ENCODE measurements around the gene HADH.
"Not testable (repeated sequence)": the region's sequence is repeated elsewhere in the genome, so short reads cannot be mapped to it uniquely, and the experiment has no call there.

HADH gene

GRCh38 chr4:108031427-108032083 lies 41.9 kb downstream of the HADH start:
- no peak for TF ChIP-seq POLR2A (IDR thresholded peaks at IDR 0.05; ENCODE audit: low read depth, low read length)
- DNase-seq (ENCODE audit: insufficient read length, low spot score) (no peak), FAIRE-seq (no peak)

GRCh38 chr4:108033348-108033747 lies 43.7 kb downstream of the HADH start:
- DNase-seq (ENCODE audit: insufficient read length, low spot score) (no peak), FAIRE-seq (no peak)
- TF ChIP-seq POLR2A (IDR thresholded peaks at IDR 0.05; ENCODE audit: low read depth, low read length) = no peak

GRCh38 chr4:108034565-108034964 lies 44.9 kb downstream of the HADH start:
- FAIRE-seq (no peak), DNase-seq (ENCODE audit: insufficient read length, low spot score) (no peak)
- TF ChIP-seq POLR2A (IDR thresholded peaks at IDR 0.05; ENCODE audit: low read depth, low read length) = no peak

DNA sequence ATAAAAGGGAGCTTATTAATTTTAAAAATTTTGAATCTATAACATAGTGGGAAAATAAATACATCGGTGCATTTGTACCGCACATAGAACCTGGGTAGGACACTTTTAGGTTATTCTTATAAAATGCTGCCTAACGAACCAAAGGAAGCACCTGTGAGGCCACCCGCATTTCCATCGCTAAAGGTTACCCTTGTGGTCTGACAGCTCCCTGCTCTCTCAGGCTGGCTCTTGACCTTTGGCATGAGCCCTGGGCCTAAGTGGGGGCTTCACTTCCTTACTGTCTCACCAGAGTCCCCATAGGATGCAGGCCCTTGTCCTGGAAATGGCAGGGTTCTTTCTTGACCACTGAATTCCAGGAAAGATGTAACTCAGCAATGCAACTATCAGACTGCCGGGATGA lies 46.0 kb downstream of the HADH start:
- DNase-seq (ENCODE audit: insufficient read length, low spot score) (no peak), FAIRE-seq (no peak)
- TF ChIP-seq POLR2A (IDR thresholded peaks at IDR 0.05; ENCODE audit: low read depth, low read length) = no peak

DNA sequence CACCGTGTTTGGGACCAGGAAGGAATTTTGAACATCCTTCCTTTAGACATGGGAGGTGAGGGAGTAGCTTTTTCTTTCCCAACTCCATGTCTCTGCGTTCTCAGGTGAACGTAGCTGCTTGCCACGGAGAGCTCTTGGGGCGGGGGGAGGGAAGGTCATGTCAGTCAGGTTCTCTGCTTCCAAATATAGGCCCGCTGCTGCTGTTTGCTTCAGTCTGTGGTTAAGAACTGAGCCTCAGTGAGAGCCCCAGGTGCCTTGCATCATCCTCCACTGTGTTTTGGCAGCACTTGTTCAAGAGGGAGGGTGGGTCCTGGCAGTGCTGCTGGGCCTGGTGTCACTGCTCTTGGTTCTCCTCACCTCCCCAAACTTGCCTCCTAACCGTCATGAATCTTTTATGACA lies 46.5 kb downstream of the HADH start:
- no peak for DNase-seq (ENCODE audit: insufficient read length, low spot score)
- FAIRE-seq = no peak
- TF ChIP-seq POLR2A (IDR thresholded peaks at IDR 0.05; ENCODE audit: low read depth, low read length) = no peak

DNA sequence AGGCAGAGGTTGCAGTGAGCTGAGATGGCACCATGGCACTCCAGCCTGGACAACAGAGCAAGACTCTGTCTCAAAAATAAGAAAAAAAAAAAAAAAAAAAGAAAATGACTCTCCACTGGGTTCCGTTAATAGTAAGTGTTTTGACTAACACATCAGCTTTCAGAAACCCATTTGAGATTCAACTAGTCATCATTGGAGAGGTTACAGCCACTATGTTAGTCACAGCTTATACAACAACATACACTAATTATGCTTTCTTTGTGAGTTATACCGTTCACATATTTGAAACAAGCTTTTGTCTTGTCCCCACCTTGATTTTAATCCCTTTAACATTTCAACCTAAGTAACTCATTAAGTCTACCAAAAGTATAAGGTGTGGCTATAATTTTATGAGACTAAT lies 48.2 kb downstream of the HADH start:
- no peak for DNase-seq (ENCODE audit: insufficient read length, low spot score)
- no peak for TF ChIP-seq POLR2A (IDR thresholded peaks at IDR 0.05; ENCODE audit: low read depth, low read length)
- no peak for FAIRE-seq

GRCh38 chr4:108042927-108043326 lies 53.2 kb downstream of the HADH start:
- no peak for DNase-seq (ENCODE audit: insufficient read length, low spot score)
- FAIRE-seq = no peak
- no peak for TF ChIP-seq POLR2A (IDR thresholded peaks at IDR 0.05; ENCODE audit: low read depth, low read length)

DNA sequence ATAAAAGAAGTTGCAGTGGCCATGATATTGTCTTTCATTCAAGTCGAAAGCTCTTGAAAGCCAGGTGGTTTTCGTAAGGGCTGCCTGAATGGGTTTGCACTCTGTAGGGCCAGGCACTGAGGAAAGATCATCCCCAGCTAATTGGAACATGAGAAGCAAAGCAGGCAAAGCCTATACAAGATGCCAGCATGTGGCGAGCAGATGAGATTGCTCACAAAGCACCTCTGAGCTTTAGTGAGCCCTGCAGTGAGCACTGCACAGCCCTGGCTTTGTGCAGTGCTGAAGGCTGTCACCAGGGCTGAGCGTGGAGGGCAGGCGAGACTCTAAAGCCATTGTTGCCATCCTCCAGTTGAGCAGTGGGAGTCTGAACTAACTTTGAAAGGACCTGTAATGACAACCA lies 53.8 kb downstream of the HADH start:
- no peak for TF ChIP-seq POLR2A (IDR thresholded peaks at IDR 0.05; ENCODE audit: low read depth, low read length)
- DNase-seq (ENCODE audit: insufficient read length, low spot score) (no peak), FAIRE-seq (no peak)

DNA sequence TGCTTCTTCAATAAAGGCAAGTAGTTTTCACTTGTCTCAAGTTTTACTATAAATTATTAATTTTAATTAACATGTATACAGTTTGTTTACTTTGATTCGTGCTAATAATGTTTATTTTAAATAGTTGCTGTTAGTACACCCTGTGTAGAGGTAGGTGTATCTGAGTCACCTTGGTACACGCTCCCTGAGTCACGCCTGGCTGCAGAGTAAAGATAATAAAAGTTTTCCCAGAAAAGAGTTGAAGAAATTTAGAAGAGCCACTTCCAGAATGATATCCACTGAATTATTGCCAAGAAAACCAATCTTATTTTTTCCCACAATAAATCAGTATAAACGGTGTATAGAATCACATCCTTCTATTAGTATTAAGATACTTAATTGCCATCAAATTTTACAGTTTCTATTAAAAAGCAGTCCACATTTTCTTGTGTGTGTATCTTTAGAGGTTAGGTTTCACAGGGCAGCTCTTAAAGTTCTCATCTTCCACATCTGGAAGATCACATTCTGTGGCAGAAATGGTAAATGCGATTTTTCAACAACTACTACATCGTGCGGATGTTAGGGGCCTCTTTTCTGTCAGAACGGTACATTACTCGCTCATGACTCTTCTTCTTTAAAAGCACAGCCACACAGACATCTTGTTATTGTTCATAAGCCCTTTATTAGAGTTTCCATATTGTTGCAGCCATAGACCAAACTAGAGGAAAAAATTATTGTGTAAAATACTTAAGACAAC lies 55.4 kb downstream of the HADH start:
- DNase-seq (ENCODE audit: insufficient read length, low spot score) (no peak), FAIRE-seq (no peak)
- TF ChIP-seq POLR2A (IDR thresholded peaks at IDR 0.05; ENCODE audit: low read depth, low read length) = no peak

DNA sequence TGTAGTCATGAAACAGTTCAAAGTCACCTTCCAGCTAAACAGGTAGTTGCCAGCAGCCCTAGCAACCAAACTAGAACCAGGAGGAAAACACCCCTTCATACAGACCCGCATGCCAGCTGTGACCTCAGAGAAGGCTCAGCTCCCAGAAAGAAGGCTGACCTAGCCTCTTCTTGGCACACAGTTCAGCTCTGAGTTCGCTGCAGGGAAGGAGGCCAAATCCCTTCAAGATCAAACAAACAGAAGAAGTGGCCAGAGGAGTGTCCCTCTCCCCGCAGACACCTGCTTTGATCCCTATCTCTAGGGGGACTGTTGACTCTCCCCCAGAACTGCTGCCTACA lies 56.0 kb downstream of the HADH start:
- DNase-seq (ENCODE audit: insufficient read length, low spot score) (no peak), FAIRE-seq (no peak)
- no peak for TF ChIP-seq POLR2A (IDR thresholded peaks at IDR 0.05; ENCODE audit: low read depth, low read length)

DNA sequence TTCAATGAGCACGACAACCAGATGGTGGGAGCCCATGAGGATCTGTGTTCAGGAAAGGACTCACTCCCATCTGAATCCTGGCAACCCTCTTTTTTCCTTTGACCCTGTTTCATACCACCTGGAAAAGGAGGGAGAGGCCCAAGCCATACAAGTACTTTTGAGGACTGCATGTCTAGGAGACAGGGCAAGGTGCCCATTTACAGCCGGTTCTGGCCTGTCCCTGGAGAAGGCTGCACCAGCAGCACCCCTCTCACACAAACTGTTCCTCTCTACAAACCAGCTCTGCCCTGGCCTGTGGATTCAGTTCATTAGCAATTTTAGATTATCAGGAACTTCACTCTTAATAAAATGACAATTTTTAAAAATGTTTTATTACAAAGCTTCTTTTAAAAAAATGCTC lies 57.5 kb downstream of the HADH start:
- no peak for DNase-seq (ENCODE audit: insufficient read length, low spot score)
- no peak for FAIRE-seq
- no peak for TF ChIP-seq POLR2A (IDR thresholded peaks at IDR 0.05; ENCODE audit: low read depth, low read length)

- TF ChIP-seq POLR2A (IDR thresholded peaks at IDR 0.05; ENCODE audit: low read depth, low read length) = no peak
- FAIRE-seq = no peak
These were observed 58.5 kb downstream of the HADH start for GRCh38 chr4:108048157-108048556.

GRCh38 chr4:108048997-108049396 lies 59.3 kb downstream of the HADH start:
- DNase-seq (ENCODE audit: insufficient read length, low spot score) (no peak), FAIRE-seq (no peak)
- no peak for TF ChIP-seq POLR2A (IDR thresholded peaks at IDR 0.05; ENCODE audit: low read depth, low read length)

More at GRCh38 chr4:108048157-108048556, 58.5 kb downstream of the HADH start:
- DNase-seq (ENCODE audit: insufficient read length, low spot score) = no peak

DNA sequence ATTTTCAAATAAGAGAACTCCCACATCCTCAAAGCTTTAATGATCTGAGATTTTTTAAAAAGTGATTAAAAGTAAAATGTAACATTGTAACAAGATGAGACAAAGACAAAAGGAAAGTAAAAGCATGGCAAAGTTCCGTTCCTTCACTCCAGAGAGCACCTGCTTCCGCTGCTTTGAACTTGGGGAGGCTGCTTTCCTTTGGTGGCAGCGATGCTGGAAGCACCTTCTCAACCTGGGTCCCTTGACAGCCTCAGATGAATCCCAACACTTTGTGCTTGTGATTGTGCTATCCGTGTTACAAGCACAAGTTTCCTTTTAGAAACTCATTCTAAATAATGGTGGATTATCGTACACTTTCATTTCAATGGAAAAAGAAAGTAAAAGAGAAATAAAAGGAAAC lies 59.7 kb downstream of the HADH start:
- no peak for TF ChIP-seq POLR2A (IDR thresholded peaks at IDR 0.05; ENCODE audit: low read depth, low read length)
- DNase-seq (ENCODE audit: insufficient read length, low spot score) = no peak
- FAIRE-seq = no peak

DNA sequence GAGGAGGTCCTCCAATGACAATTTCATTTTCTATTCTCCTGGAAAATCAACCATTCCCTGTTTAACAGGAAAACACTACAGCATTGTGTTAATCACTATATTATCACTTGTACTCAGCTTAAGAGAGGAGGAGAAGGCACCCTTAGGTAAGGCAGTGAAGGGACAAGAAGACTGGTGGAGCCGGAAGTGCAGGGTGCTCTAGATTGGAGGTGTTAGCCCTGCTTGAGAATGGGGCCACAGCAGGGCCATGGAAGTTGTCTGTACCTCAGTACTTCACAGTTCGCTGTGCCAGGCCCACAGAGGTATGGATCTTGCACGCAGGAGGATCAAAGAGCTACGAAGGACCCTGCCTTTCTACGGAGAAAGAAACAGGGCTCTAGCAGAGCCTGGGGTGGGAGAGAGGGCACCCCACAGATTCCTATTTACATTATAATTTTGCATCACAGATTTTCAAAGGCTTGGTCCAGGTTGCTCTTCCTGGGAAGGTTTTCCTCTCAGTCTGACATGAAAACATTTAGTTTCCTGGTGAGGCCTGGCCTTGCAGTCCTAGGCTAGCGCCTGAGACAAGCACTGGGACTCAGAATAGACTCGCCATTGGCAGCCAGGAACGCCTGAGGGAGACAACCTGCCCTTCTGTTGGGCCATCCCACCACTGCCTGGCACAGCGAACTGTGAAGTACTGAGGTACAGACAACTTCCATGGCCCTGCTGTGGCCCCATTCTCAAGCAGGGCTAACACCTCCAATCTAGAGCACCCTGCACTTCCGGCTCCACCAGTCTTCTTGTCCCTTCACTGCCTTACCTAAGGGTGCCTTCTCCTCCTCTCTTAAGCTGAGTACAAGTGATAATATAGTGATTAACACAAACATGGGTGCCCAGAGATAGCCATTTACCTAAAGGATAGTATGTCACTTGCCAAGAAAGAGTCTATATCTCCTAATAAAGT lies 60.8 kb downstream of the HADH start:
- not testable (repeated sequence) for FAIRE-seq

More for the DNA sequence above, 60.8 kb downstream of the HADH start:
- not testable (repeated sequence) for DNase-seq (ENCODE audit: insufficient read length, low spot score)

All from H54 (cell line).